ENCODE measurements around the gene ZCCHC14. TPM values are rescaled to one million over a fixed set of nuclear protein-coding genes. Genes with fewer than 3 reads are reported as not detected.
"Not testable (repeated sequence)": the region's sequence is repeated elsewhere in the genome, so short reads cannot be mapped to it uniquely, and the experiment has no call there.

Gene ZCCHC14
- total and polyA plus RNA-seq, 2 donors (not counting 1 experiment from before 2014, with no cell fraction given), result 0.70 to 4.4 TPM

DNA sequence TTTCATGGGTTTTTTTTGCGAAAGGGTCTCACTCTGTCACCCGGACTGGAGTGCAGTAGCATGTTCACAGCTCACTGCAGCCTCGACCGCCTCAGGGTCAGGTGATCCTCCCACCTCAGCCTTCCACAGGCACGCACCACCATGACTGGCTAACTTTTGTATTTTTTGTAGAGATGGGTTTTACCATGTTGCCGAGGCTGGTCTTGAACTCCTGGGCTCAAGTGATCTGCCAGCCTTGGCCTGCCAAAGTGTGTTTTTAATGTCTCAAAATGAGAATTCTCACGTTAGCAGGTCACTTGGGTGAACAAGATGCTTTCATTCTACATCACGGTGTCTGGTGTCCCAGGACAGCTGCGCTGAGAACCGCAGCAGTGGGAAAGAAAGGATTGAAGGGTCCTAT, 112.4 kb downstream of the ZCCHC14 start:
- Histone ChIP-seq H3K4me3 (ENCODE audit: control extremely low read depth in 1 of 5, extremely low read depth in 1 of 5, insufficient read depth in 1 of 5, low read depth in 2 of 5, low read length in 4 of 5) (no peak overlapping the region), H2AFZ (ENCODE audit: insufficient read depth, low read depth, low read length, poor library complexity, severe bottlenecking) (no peak overlapping the region), H3K27ac (ENCODE audit: low read length in 2 of 2) (no peak overlapping the region), H3K4me2 (replicated peaks; ENCODE audit: low read depth, low read length, poor library complexity, severe bottlenecking) (peak overlapping the region; percentile 36), H3K27me3 (replicated peaks in 1 of 4; ENCODE audit: control extremely low read depth in 1 of 4, control insufficient read depth in 3 of 4, insufficient read depth in 4 of 4, low read length in 3 of 4) (no peaks in the 10 kb centered on the region), H3K9me3 (ENCODE audit: control extremely low read depth in 1 of 3, control insufficient read depth in 2 of 3, insufficient read depth in 1 of 3, low read length in 2 of 3) (peaks cover 0 to 2% (median 0%) of the 10 kb centered on the region in 3 donors), H3K36me3 (replicated peaks in 1 of 2; ENCODE audit: control extremely low read depth in 1 of 2, control insufficient read depth in 1 of 2, extremely low read depth in 1 of 2, insufficient read depth in 2 of 2, low read length in 1 of 2) (peaks cover 0 to 4% of the 10 kb centered on the region in 2 experiments), H3K79me2 (ENCODE audit: control insufficient read depth, insufficient read depth, low read length) (peaks cover 74% of the 10 kb centered on the region), H4K20me1 (ENCODE audit: control insufficient read depth, insufficient read depth, low read length, poor library complexity, severe bottlenecking) (peaks cover 50% of the 10 kb centered on the region), H3K4me1 (ENCODE audit: control insufficient read depth in 2 of 2, insufficient read depth in 2 of 2, low read length in 2 of 2) (peaks cover 25% of the 10 kb centered on the region in 2 donors), H3K9ac (ENCODE audit: low read length) (no peak overlapping the region)
- no peak for DNase-seq
- Mint-ChIP-seq H3K4me3 (no peak overlapping the region), H3K27me3 (no peaks in the 10 kb centered on the region), H3K27ac (no peak overlapping the region), H3K9me3 (ENCODE audit: insufficient read depth) (no peaks in the 10 kb centered on the region), H3K4me1 (peaks cover 46% of the 10 kb centered on the region)
- ChIA-PET CTCF (interaction anchor here (1.0 kb wide), 1 partner anchor 63 kb away, joined by 3 read pairs; the partner anchor contains the start of gene C16orf95), POLR2A (no interaction called here)
- intact Hi-C loops (cut with micrococcal nuclease), result loop anchor here (10.0 kb wide), 2 partner anchors 826 to 1826 kb away; partner anchors contain the start of gene MTHFSD
- no peak for TF ChIP-seq EZH2 (IDR thresholded peaks at IDR 0.05; ENCODE audit: borderline replicate concordance, insufficient read depth, low read depth, low read length, poor library complexity, severe bottlenecking)
- no peak for ATAC-seq (ENCODE audit: low read depth)
- WGBS (ENCODE audit: insufficient coverage), result 100% methylated on average over 1 of the region's 10 CpGs

DNA sequence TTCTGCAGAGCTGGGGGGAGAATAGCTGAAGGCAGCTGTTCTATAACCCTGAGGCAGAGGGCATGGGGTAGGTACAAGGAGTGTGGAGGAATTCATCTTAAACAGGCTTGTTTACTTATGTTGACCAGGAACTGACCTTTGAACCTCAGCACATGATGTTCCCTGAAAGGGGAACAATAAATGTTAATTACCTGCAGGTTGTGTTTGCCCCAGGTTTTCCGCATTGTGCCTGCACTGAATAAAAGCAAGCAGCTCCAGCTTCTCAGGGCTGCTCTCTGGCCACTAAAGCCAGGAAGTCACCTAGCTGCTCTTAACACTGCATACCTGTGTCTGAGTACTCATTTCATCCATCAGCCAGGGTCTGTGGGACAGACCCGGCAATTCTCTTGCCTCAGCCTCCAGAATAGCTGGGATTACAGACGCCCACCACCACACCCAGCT, 113.5 kb downstream of the ZCCHC14 start:
- H2AFZ ChIP-seq (ENCODE audit: insufficient read depth, low read depth, low read length, poor library complexity, severe bottlenecking); H3K27me3 Mint-ChIP-seq; H3K9me3 Mint-ChIP-seq (ENCODE audit: insufficient read depth); H3K36me3 ChIP-seq (replicated peaks in 1 of 2; ENCODE audit: control extremely low read depth in 1 of 2, control insufficient read depth in 1 of 2, extremely low read depth in 1 of 2, insufficient read depth in 2 of 2, low read length in 1 of 2); intact Hi-C loops (cut with micrococcal nuclease); H3K9me3 ChIP-seq (ENCODE audit: control extremely low read depth in 1 of 3, control insufficient read depth in 2 of 3, insufficient read depth in 1 of 3, low read length in 2 of 3); H3K4me3 Mint-ChIP-seq; H3K27me3 ChIP-seq (replicated peaks in 1 of 4; ENCODE audit: control extremely low read depth in 1 of 4, control insufficient read depth in 3 of 4, insufficient read depth in 4 of 4, low read length in 3 of 4); H3K9ac ChIP-seq (ENCODE audit: low read length); POLR2A ChIA-PET; H3K4me2 ChIP-seq (replicated peaks; ENCODE audit: low read depth, low read length, poor library complexity, severe bottlenecking); H3K27ac ChIP-seq (ENCODE audit: low read length in 2 of 2); DNase-seq; H3K27ac Mint-ChIP-seq; H3K4me3 ChIP-seq (ENCODE audit: control extremely low read depth in 1 of 5, extremely low read depth in 1 of 5, insufficient read depth in 1 of 5, low read depth in 2 of 5, low read length in 4 of 5); ATAC-seq (ENCODE audit: low read depth): not testable (repeated sequence)
- CTCF ChIA-PET, result interaction anchor here (0.7 kb wide), 1 partner anchor 9 kb away, joined by 3 read pairs; no protein-coding TSS in a partner anchor
- H4K20me1 ChIP-seq (ENCODE audit: control insufficient read depth, insufficient read depth, low read length, poor library complexity, severe bottlenecking), result peaks cover 54% of the 10 kb centered on the region
- H3K4me1 Mint-ChIP-seq, result peaks cover 38% of the 10 kb centered on the region
- peaks cover 19 to 21% of the 10 kb centered on the region in 2 donors for H3K4me1 ChIP-seq (ENCODE audit: control insufficient read depth in 2 of 2, insufficient read depth in 2 of 2, low read length in 2 of 2)
- WGBS (ENCODE audit: insufficient coverage), result 100% methylated on average over 2 of the region's 3 CpGs
- H3K79me2 ChIP-seq (ENCODE audit: control insufficient read depth, insufficient read depth, low read length), result peaks cover 84% of the 10 kb centered on the region

Measured in B cell (primary cell).